HG02870 (cell line): ENCODE data around the gene SLC45A3.
"Not testable (repeated sequence)": the region's sequence is repeated elsewhere in the genome, so short reads cannot be mapped to it uniquely, and the experiment has no call there.

Source experiments
- ATAC-seq: cut with Tn5 transposase; IDR thresholded peaks from one replicate; pipeline ENCODE4 v1.9.1; 2021; ENCODE audit warnings: mild to moderate bottlenecking, moderate library complexity; ENCODE audit not compliant: unreplicated experiment

SLC45A3 gene, protein sequence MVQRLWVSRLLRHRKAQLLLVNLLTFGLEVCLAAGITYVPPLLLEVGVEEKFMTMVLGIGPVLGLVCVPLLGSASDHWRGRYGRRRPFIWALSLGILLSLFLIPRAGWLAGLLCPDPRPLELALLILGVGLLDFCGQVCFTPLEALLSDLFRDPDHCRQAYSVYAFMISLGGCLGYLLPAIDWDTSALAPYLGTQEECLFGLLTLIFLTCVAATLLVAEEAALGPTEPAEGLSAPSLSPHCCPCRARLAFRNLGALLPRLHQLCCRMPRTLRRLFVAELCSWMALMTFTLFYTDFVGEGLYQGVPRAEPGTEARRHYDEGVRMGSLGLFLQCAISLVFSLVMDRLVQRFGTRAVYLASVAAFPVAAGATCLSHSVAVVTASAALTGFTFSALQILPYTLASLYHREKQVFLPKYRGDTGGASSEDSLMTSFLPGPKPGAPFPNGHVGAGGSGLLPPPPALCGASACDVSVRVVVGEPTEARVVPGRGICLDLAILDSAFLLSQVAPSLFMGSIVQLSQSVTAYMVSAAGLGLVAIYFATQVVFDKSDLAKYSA

GRCh38 chr1:205680073-205680851 lies at the start of gene SLC45A3:
TSS of gene SLC45A3 (minus strand) at chr1:205680509. CDS start at chr1:205664656, 15,853 bp downstream.
- ATAC-seq = no peak

DNA sequence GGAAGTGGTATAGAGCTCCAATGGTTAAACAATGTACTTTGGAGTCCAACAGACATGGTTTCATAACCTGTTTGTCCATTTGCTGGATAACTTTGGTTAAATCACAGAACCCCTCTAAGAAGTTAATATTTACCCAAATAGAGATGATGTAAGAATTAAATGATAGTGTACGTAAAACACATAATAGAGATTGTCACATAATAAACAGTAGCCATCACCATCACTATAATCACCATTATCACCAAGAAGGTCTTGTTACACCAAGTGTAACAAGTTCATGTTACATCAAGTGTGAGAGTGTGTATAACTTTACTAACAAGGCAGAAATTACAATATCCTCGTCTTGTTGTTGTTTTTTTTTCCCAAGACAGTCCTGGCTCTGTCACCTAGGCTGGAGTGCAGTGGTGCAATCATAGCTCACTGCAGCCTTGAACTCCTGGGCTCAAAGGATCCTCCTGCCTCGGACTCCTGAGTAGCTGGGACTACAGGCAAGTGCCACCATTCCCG lies 46.4 kb upstream of the SLC45A3 start:
- no peak for ATAC-seq

GRCh38 chr1:205725514-205725913 lies 45.2 kb upstream of the SLC45A3 start:
- no peak for ATAC-seq

DNA sequence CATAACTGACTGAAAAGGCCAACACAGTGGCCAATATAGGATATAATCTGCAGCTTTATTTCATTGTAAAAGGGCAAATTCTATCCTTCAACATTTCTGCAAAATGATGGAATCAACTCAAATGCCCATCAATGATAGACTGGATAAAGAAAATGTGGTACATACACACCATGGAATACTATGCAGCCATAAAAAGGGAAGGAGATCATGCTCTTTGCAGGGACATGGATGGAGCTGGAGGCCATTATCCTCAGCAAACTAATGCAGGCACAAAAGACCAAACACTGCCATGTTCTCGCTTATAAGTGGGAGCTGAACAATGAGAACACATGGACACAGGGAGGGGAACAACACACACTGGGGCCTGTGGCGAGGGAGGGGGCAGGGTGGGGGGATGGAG lies 40.4 kb upstream of the SLC45A3 start:
- ATAC-seq = not testable (repeated sequence)

GRCh38 chr1:205719762-205720161 lies 39.5 kb upstream of the SLC45A3 start:
- ATAC-seq = no peak

- no peak for ATAC-seq
Measured at GRCh38 chr1:205719015-205719414, 38.7 kb upstream of the SLC45A3 start.

DNA sequence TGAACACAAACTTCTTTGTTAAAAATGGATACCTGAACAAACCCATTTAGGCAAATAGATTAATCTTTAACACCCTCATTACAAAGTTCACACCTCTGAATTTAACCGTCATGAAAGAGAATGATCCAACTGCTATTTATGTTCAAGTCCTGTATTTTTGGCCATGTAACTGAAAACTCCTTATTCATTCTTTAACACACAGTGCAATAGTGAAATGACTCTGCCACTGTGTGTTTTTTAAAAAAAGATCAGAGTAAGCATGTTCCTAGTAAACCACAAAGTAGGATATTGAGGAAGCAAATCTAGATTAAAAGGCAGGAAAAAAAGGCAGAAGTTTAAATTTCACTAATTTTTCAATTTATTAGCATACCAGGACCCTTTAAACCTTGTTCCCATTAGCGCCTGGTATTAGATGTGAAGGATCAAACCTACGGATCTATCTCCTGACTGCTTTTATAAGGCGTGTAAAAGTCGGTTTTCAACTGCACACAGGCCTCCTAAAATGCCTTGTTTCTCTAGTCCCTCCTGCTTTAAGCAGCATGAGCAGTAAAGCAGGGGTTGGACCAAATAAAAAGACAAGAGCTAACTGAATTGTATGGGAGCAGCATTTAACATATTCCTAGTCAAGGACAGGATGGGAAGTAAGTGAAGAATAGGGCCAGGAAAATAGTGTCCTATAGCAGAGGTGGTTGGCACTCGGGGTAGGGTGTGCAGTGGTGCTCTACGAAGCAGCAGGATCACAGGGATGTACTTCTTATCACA lies 36.2 kb upstream of the SLC45A3 start:
- ATAC-seq = no peak

- no peak for ATAC-seq
Measured at GRCh38 chr1:205715628-205716027, 35.3 kb upstream of the SLC45A3 start.

GRCh38 chr1:205714906-205715246 lies 34.6 kb upstream of the SLC45A3 start:
- ATAC-seq = no peak

DNA sequence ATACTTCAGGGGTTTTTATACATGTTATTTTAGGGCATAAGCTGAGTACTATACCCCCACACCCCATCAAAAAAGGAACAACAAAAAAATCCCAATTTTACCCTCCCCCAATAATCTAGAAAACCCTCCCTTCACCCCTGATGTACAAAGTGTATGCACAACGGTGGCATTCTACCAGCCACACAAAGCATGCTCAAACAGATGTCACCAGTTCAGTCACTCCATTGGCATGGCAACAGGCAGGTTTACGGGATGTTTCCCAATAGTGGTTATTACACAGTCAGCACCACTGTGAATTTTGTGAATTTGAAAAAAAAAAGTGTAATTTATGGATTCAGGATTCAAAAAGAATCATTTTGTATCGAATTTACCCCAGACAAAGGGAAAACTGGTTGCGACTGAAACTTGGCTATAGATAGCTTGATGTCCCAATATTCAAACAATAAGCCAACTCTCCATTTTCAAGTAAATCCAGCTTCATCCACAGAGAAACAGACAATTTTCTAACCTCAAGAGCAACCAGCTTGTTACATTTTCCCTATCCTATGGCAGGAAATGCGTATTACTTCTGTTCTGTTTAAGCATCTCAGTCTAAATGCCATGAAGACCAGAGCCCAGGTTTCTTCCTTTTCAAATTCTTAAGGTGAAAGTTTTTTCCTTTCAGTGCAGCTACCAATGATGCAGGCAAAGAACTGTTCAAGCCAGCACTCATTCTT lies 34.0 kb upstream of the SLC45A3 start:
- ATAC-seq = no peak

DNA sequence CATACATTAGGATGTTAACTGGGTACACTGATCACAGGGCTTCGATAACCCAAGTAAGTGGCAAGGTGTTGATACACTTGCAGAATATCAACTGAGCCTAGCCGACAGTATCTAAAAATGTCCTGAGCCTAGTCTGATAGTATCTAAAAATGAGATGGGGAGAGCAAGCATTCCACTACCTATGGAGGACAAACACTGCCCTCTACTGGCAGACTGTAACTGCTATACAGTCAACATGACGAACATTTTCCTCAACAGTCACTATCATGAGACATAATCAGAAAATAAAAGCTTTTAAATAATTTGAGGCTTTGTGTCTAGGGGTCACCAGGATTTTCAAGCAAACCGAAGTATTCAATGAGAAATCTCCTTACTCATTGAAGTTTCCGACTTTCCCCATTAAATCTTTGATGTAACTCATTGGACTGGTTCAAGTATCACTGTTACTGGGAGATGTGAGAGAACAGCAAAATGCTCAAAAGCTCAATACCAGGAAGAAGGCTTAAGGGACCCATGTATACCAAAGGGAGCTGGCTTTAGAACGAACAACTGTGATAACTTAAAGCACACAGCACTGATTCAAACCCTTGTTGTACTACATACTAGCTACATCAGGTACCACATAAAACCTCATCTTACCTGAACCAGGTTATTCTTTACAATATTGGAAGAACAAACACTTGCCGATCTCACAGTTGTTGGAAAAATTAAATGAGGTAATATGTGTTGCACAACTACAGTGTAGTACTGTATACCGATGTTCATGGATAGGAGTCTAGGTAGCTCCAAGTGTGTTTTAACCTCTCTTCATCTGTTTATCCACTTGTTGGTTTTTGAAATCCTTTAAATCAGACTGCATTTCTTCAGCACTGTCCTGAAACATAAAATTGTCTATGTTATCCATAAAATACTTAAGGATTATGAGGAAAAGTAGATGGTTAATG lies 31.1 kb upstream of the SLC45A3 start:
- ATAC-seq = no peak

- ATAC-seq = no peak
Measured at GRCh38 chr1:205710201-205711062, 30.1 kb upstream of the SLC45A3 start.

- no peak for ATAC-seq
Measured at GRCh38 chr1:205709640-205710039, 29.3 kb upstream of the SLC45A3 start.

DNA sequence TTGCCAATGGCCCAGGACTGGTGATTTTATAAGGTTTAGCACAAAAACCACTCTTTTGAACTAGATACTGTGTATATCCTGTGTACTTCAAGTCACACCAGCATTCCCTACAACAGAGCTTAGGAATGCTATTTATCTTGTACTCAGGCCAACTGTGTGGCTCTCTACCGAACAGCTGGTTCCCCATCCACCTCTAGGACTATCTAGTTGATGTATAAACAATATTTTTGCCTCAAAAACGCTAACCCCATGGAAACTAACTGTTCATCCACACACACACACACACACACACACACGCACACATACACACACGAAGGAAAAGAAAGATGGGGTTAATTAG lies 28.7 kb upstream of the SLC45A3 start:
- ATAC-seq = no peak

- ATAC-seq = no peak
Measured at GRCh38 chr1:205706601-205707502, 26.5 kb upstream of the SLC45A3 start.

GRCh38 chr1:205704903-205705302 lies 24.6 kb upstream of the SLC45A3 start:
- no peak for ATAC-seq

GRCh38 chr1:205703072-205703471 lies 22.8 kb upstream of the SLC45A3 start:
- no peak for ATAC-seq
